IMR-90 (cell line): ENCODE results near the gene DPEP2NB.

Experiments used
- CEBPB ChIP-seq: IDR thresholded peaks from 2 replicates; pipeline ENCODE4 v1.6.1; 2012; ENCODE audit warnings: low read depth, low read length, improper control_type of control experiment
- CHD1 ChIP-seq: IDR thresholded peaks from 2 replicates; pipeline ENCODE4 v1.6.1; 2012; ENCODE audit warnings: low read depth, low read length, improper control_type of control experiment
- CTCF ChIP-seq: conservative IDR thresholded peaks from 2 replicates; pipeline ENCODE4 v1.5.1; 2012; ENCODE audit warnings: mild to moderate bottlenecking, low read depth, low read length, improper control_type of control experiment
- ELK1 ChIP-seq: fragments of 150-350 bp; IDR thresholded peaks from 2 replicates; pipeline ENCODE4 v1.6.1; 2016; ENCODE audit warnings: low read depth, mild to moderate bottlenecking, low read length, moderate library complexity, borderline replicate concordance
- POLR2A ChIP-seq: IDR thresholded peaks from 2 replicates; pipeline ENCODE4 v1.6.1; 2012; ENCODE audit warnings: mild to moderate bottlenecking, low read depth, low read length
- SMC3 ChIP-seq: fragments of 150-350 bp; IDR thresholded peaks from 2 replicates; pipeline ENCODE4 v1.6.1; 2016; ENCODE audit warnings: low read depth, mild to moderate bottlenecking, antibody characterized with exemption, low read length, moderate library complexity

GRCh38 chr16:68049449-68049848 lies 33.7 kb upstream of the DPEP2NB start:
- no peak for TF ChIP-seq CTCF
- no peak for TF ChIP-seq CHD1
- no peak for TF ChIP-seq CEBPB
- no peak for TF ChIP-seq POLR2A
- TF ChIP-seq ELK1: no peak
- no peak for TF ChIP-seq SMC3
